Measurements from ENCODE around the gene LETM1.

- TF ChIP-seq CTCF (conservative IDR thresholded peaks at IDR 0.05 in 1 of 2, IDR thresholded peaks at IDR 0.05 in 1 of 2; ENCODE audit: low read depth in 1 of 2, low read length in 2 of 2): no peak
- TF ChIP-seq EZH2 (IDR thresholded peaks at IDR 0.05; ENCODE audit: low read length, missing control alignments): no peak
Observed at GRCh38 chr4:1792158-1792831, 63.7 kb downstream of the LETM1 start.

Measured in fibroblast of lung (primary cell).